ENCODE data around the gene RASAL2.

DNA sequence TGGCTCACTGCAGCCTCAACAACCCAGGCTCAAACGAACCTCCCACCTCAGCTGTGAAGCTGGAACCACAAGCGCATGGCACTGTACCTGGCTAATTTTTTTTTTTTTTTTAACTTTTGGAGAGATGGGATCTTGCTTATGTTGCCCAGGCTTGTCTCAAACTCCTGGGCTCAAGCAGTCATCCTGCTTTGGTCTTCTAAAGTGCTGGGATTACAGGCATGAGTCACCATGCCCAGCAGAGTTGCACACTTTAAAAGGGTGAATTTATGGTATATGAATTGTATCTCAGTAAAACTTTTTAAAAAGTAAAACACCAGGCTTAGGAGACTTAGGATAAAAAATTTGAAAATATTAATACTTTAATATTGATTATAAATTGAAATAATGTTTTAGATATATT, 303.8 kb downstream of the RASAL2 start:
- TF ChIP-seq, protein P1, sequence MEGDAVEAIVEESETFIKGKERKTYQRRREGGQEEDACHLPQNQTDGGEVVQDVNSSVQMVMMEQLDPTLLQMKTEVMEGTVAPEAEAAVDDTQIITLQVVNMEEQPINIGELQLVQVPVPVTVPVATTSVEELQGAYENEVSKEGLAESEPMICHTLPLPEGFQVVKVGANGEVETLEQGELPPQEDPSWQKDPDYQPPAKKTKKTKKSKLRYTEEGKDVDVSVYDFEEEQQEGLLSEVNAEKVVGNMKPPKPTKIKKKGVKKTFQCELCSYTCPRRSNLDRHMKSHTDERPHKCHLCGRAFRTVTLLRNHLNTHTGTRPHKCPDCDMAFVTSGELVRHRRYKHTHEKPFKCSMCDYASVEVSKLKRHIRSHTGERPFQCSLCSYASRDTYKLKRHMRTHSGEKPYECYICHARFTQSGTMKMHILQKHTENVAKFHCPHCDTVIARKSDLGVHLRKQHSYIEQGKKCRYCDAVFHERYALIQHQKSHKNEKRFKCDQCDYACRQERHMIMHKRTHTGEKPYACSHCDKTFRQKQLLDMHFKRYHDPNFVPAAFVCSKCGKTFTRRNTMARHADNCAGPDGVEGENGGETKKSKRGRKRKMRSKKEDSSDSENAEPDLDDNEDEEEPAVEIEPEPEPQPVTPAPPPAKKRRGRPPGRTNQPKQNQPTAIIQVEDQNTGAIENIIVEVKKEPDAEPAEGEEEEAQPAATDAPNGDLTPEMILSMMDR (IDR thresholded peaks at IDR 0.05; ENCODE audit: insufficient read depth, low read length, poor library complexity, severe bottlenecking): no peak
- TF ChIP-seq EZH2phosphoT487 (conservative IDR thresholded peaks at IDR 0.05; ENCODE audit: low read length): no peak
